IMR-90 (cell line): ENCODE results near the gene PSMA7. TPM values are rescaled to one million over a fixed set of nuclear protein-coding genes. Genes with fewer than 3 reads are reported as not detected.

Experiments
- ATAC-seq: fragments of 200-7000 bp; cut with Tn5 transposase; 2 replicates; pipeline ENCODE4 v1.9.1; 2020; ENCODE audit warnings: low read depth, mild to moderate bottlenecking, moderate library complexity
- BruUV-seq: library from RNA; stranded (reverse); fragments of 400-500 nt; replicated peaks from 2 replicates; lab custom pipeline; 2021; lab: Mats Ljungman, UMichigan
- CTCF ChIA-PET: fragments of 300-600 bp; formaldehyde crosslinking; extraction: SDS; loops from one replicate; lab custom pipeline; 2021; ENCODE audit warnings: antibody characterized with exemption; lab: Yijun Ruan, JAX
- POLR2A ChIA-PET: fragments of 300-600 bp; sonication (Branson Sonifier 250); formaldehyde crosslinking; loops from one replicate; lab custom pipeline; 2022; ENCODE audit warnings: antibody characterized with exemption; ENCODE audit not compliant: unreplicated experiment; lab: Charles Lee
- DNase-seq: peaks from one replicate; pipeline ENCODE4 v3.0.0; 2013
- H2AFZ ChIP-seq: replicated peaks from 2 replicates; pipeline ENCODE3; 2013; ENCODE audit warnings: low read length, mild to moderate bottlenecking; ENCODE audit not compliant: poor library complexity
- H2AK5ac ChIP-seq: 2 replicates; pipeline ENCODE4 v1.6.1; 2013; ENCODE audit warnings: low read depth, low read length, inconsistent platforms
- H2AK9ac ChIP-seq: replicated peaks from 2 replicates; pipeline ENCODE3; 2013; ENCODE audit warnings: mild to moderate bottlenecking, low read depth, low read length, moderate library complexity; ENCODE audit not compliant: poor library complexity
- H2BK120ac ChIP-seq: 2 replicates; pipeline ENCODE4 v1.6.1; 2013; ENCODE audit warnings: low read depth, low read length, inconsistent platforms
- H2BK15ac ChIP-seq: 3 replicates; pipeline ENCODE4 v1.6.1; 2013; ENCODE audit warnings: low read depth, low read length, inconsistent platforms
- H2BK20ac ChIP-seq: 2 replicates; pipeline ENCODE4 v1.6.1; 2013; ENCODE audit warnings: low read depth, mild to moderate bottlenecking, inconsistent platforms, low read length, moderate library complexity
- H2BK5ac ChIP-seq: 2 replicates; pipeline ENCODE4 v1.6.1; 2013; ENCODE audit warnings: mild to moderate bottlenecking, low read depth, low read length, inconsistent platforms; ENCODE audit not compliant: poor library complexity, severe bottlenecking
- H3K14ac ChIP-seq: replicated peaks from 2 replicates; pipeline ENCODE4 v1.6.1; 2013; ENCODE audit warnings: low read depth, low read length, inconsistent platforms
- H3K18ac ChIP-seq: 2 replicates; pipeline ENCODE4 v1.6.1; 2013; ENCODE audit warnings: low read depth, low read length, control low read depth
- H3K23ac ChIP-seq: 2 replicates; pipeline ENCODE4 v1.6.1; 2013; ENCODE audit warnings: low read depth, low read length, inconsistent platforms
- H3K27ac ChIP-seq: 2 replicates; pipeline ENCODE4 v1.5.1; 2013; ENCODE audit warnings: mild to moderate bottlenecking, control low read depth, low read length; ENCODE audit not compliant: insufficient read depth
- H3K27me3 ChIP-seq: 2 replicates; pipeline ENCODE4 v1.6.1; 2013; ENCODE audit warnings: low read length; ENCODE audit not compliant: control insufficient read depth, insufficient read depth
- H3K36me3 ChIP-seq: 2 replicates; pipeline ENCODE4 v1.6.1; 2013; ENCODE audit warnings: low read length, mixed read lengths; ENCODE audit not compliant: control insufficient read depth, insufficient read depth
- H3K4ac ChIP-seq: 2 replicates; pipeline ENCODE4 v1.6.1; 2013; ENCODE audit warnings: low read depth, low read length, inconsistent platforms
- H3K4me1 ChIP-seq: 2 replicates; pipeline ENCODE4 v1.6.1; 2013; ENCODE audit warnings: low read length, mixed read lengths; ENCODE audit not compliant: control insufficient read depth, insufficient read depth
- H3K4me2 ChIP-seq: 2 replicates; pipeline ENCODE4 v1.6.1; 2013; ENCODE audit warnings: low read depth, mild to moderate bottlenecking, control low read depth, low read length, moderate library complexity
- H3K4me3 ChIP-seq: 2 replicates; pipeline ENCODE4 v1.5.1; 2013; ENCODE audit warnings: low read depth, mild to moderate bottlenecking, control low read depth, low read length, moderate library complexity; ENCODE audit not compliant: insufficient read depth
- H3K56ac ChIP-seq: 2 replicates; pipeline ENCODE4 v1.6.1; 2013; ENCODE audit warnings: low read length, inconsistent platforms; ENCODE audit not compliant: insufficient read depth; ENCODE audit errors: extremely low read depth
- H3K79me1 ChIP-seq, 2 experiments: 2 replicates each; pipeline ENCODE4 v1.6.1; 2013; ENCODE audit warnings: low read length in 2 of 2, inconsistent platforms in 1 of 2, low read depth in 1 of 2
- H3K9ac ChIP-seq: 2 replicates; pipeline ENCODE4 v1.6.1; 2013; ENCODE audit warnings: low read depth, low read length, control low read depth
- H3K9me1 ChIP-seq: 2 replicates; pipeline ENCODE4 v1.6.1; 2013; ENCODE audit warnings: low read length, inconsistent platforms; ENCODE audit not compliant: insufficient read depth
- H3K9me3 ChIP-seq: 2 replicates; pipeline ENCODE4 v1.6.1; 2013; ENCODE audit warnings: low read length; ENCODE audit not compliant: control insufficient read depth, insufficient read depth
- H4K20me1 ChIP-seq: 2 replicates; pipeline ENCODE4 v1.6.1; 2013; ENCODE audit warnings: low read length, inconsistent platforms; ENCODE audit not compliant: insufficient read depth
- H4K5ac ChIP-seq: 2 replicates; pipeline ENCODE4 v1.6.1; 2013; ENCODE audit warnings: mild to moderate bottlenecking, low read depth, low read length, control low read depth
- H4K8ac ChIP-seq, 2 experiments: 2 replicates each; pipeline ENCODE4 v1.6.1; 2013; ENCODE audit warnings: low read depth in 2 of 2, low read length in 2 of 2, control low read depth in 1 of 2, inconsistent platforms in 1 of 2
- H4K91ac ChIP-seq: 2 replicates; pipeline ENCODE4 v1.6.1; 2013; ENCODE audit warnings: low read depth, low read length, inconsistent platforms; ENCODE audit not compliant: insufficient read depth
- BHLHE40 ChIP-seq: fragments of 150-350 bp; IDR thresholded peaks from 2 replicates; pipeline ENCODE4 v1.6.1; 2016; ENCODE audit warnings: mild to moderate bottlenecking, low read depth, low read length
- FOS ChIP-seq: fragments of 150-350 bp; IDR thresholded peaks from 2 replicates; pipeline ENCODE4 v1.6.1; 2016; ENCODE audit warnings: low read depth, low read length
- MXI1 ChIP-seq: IDR thresholded peaks from 2 replicates; pipeline ENCODE4 v1.6.1; 2012; ENCODE audit warnings: low read depth, mild to moderate bottlenecking, low read length, moderate library complexity, borderline replicate concordance
- NFE2L2 ChIP-seq: fragments of 150-350 bp; IDR thresholded peaks from 2 replicates; pipeline ENCODE4 v1.6.1; 2016; ENCODE audit warnings: low read depth, mild to moderate bottlenecking, low read length
- RAD21 ChIP-seq: IDR thresholded peaks from 2 replicates; pipeline ENCODE4 v1.6.1; 2012; ENCODE audit warnings: low read length, improper control_type of control experiment
- RCOR1 ChIP-seq: IDR thresholded peaks from 2 replicates; pipeline ENCODE4 v1.6.1; 2012; ENCODE audit warnings: mild to moderate bottlenecking, low read length, improper control_type of control experiment; ENCODE audit not compliant: insufficient replicate concordance
- WGBS, 2 experiments: methylation state at CpG; one replicate each; pipeline versions ENCODE4 v1.1.5 to v1.1.7; 2013; ENCODE audit warnings: missing lambda C conversion rate in 2 of 2; ENCODE audit not compliant: insufficient read length in 1 of 2; ENCODE audit errors: extremely low coverage in 2 of 2; 5-methylcytosine and 5-hydroxymethylcytosine counted together
- dilution Hi-C: fragments of 300-500 bp; cut with HindIII; formaldehyde crosslinking; loops from one replicate; pipeline ENCODE4 v1.14.3; 2018; ENCODE audit warnings: low sequenced_read_pairs; ENCODE audit not compliant: unreplicated experiment
- in situ Hi-C: fragments of 300-500 bp; cut with MboI; formaldehyde crosslinking; loops from 3 replicates; pipeline ENCODE4 v1.14.3; 2019; ENCODE audit warnings: low sequenced_read_pairs, inconsistent platforms, mixed read lengths
- intact Hi-C: fragments of 100-400 bp; cut with micrococcal nuclease; formaldehyde crosslinking; loops from 2 replicates; pipeline ENCODE4 v1.10.0; 2022
- polyA plus RNA-seq, 3 experiments: library from polyadenylated mRNA; depleted of rRNA; stranded (reverse); fragments of >200 nt; gene quantifications; 2 replicates each; pipeline ENCODE4 v1.2.3, GENCODE V29; 2012; ENCODE audit warnings: low replicate concordance in 1 of 3
- total RNA-seq: library from RNA; depleted of rRNA; stranded (reverse); fragments of >200 nt; gene quantifications from 2 replicates; pipeline ENCODE4 v1.2.3, GENCODE V29; 2012
- TF ChIP-seq, protein P1 (sequence below): fragments of 150-350 bp; IDR thresholded peaks from 2 replicates; pipeline ENCODE4 v1.6.1; 2017; ENCODE audit warnings: mild to moderate bottlenecking, antibody characterized with exemption, low read length, low read depth
- TF ChIP-seq, protein P2 (sequence below): conservative IDR thresholded peaks from 2 replicates; pipeline ENCODE4 v1.5.1; 2012; ENCODE audit warnings: mild to moderate bottlenecking, low read depth, low read length, improper control_type of control experiment

The PSMA7 gene
- total and polyA plus RNA-seq, 2 of the 4 experiments (the other 2 are of a cell fraction): 417 to 458 TPM

DNA sequence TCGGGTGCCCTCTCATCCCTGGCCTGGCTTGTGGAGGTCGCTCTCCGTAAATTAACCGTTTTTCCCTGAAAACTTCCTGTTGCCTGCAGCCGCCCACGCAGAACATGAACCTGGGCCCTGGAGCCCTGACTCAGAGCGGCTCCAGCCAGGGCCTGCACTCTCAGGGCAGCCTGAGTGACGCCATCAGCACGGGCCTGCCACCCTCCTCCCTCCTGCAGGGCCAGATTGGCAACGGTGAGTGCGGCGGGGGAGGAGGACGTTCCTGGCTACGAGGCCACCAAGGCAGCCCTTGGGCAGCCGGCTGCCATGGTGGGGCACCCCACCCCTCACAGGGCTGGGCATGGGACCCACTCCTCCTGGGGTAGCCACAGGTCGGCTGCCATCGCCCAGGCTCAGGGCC lies 18.2 kb upstream of the PSMA7 start:
- H3K4ac ChIP-seq: no peak overlapping the region
- no peak overlapping the region for H2BK120ac ChIP-seq
- H3K9me3 ChIP-seq: no peaks in the 10 kb centered on the region
- H2BK5ac ChIP-seq: peak overlapping the region; percentile 20
- H3K18ac ChIP-seq: no peak overlapping the region
- CTCF ChIA-PET: no interaction called here
- H4K8ac ChIP-seq: no peak overlapping the region
- in situ Hi-C loops (no loop called here), intact Hi-C loops (no loop called here), dilution Hi-C loops (no loop called here)
- peak overlapping the region; percentile 72 for H2AK9ac ChIP-seq
- peak; percentile 44 for ATAC-seq
- peaks cover 51% of the 10 kb centered on the region for H3K36me3 ChIP-seq
- peaks cover 7% of the 10 kb centered on the region for H3K4me1 ChIP-seq
- no peaks in the 10 kb centered on the region for H3K27me3 ChIP-seq
- H3K4me2 ChIP-seq: no peak overlapping the region
- BruUV-seq: no TSS peak
- H4K20me1 ChIP-seq: peaks cover 38% of the 10 kb centered on the region
- H2BK20ac ChIP-seq: no peak overlapping the region
- H3K56ac ChIP-seq: no peak overlapping the region
- peak overlapping the region; percentile 49 for H2AFZ ChIP-seq
- POLR2A ChIA-PET: no interaction called here
- H4K91ac ChIP-seq: no peak overlapping the region
- peak overlapping the region; percentile 51; the same call in 1 of the 2 replicates for H2AK5ac ChIP-seq
- no peak overlapping the region; the same call in 1 of the 2 replicates for H3K14ac ChIP-seq
- no peak overlapping the region for H3K4me3 ChIP-seq
- H3K9ac ChIP-seq: no peak overlapping the region
- H3K9me1 ChIP-seq: peaks cover 16% of the 10 kb centered on the region; the same call in 1 of the 2 replicates
- H3K79me1 ChIP-seq: peaks cover 9 to 52% of the 10 kb centered on the region in 2 experiments
- no peak overlapping the region for H2BK15ac ChIP-seq
- H3K27ac ChIP-seq: no peak overlapping the region
- 80% methylated on average over 7 of the region's 17 CpGs; no CpG with 5 or more reads in 1 of the 2 experiments for WGBS, 2 experiments
- TF ChIP-seq, protein P1, sequence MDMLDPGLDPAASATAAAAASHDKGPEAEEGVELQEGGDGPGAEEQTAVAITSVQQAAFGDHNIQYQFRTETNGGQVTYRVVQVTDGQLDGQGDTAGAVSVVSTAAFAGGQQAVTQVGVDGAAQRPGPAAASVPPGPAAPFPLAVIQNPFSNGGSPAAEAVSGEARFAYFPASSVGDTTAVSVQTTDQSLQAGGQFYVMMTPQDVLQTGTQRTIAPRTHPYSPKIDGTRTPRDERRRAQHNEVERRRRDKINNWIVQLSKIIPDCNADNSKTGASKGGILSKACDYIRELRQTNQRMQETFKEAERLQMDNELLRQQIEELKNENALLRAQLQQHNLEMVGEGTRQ: no peak
- TF ChIP-seq, protein P2, sequence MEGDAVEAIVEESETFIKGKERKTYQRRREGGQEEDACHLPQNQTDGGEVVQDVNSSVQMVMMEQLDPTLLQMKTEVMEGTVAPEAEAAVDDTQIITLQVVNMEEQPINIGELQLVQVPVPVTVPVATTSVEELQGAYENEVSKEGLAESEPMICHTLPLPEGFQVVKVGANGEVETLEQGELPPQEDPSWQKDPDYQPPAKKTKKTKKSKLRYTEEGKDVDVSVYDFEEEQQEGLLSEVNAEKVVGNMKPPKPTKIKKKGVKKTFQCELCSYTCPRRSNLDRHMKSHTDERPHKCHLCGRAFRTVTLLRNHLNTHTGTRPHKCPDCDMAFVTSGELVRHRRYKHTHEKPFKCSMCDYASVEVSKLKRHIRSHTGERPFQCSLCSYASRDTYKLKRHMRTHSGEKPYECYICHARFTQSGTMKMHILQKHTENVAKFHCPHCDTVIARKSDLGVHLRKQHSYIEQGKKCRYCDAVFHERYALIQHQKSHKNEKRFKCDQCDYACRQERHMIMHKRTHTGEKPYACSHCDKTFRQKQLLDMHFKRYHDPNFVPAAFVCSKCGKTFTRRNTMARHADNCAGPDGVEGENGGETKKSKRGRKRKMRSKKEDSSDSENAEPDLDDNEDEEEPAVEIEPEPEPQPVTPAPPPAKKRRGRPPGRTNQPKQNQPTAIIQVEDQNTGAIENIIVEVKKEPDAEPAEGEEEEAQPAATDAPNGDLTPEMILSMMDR: no peak
- no peak for TF ChIP-seq RCOR1
- no peak for TF ChIP-seq FOS
- TF ChIP-seq NFE2L2: no peak
- no peak for TF ChIP-seq MXI1
- TF ChIP-seq RAD21: no peak
- peak; percentile 84 for TF ChIP-seq BHLHE40
- H3K23ac ChIP-seq: no peak overlapping the region
- H4K5ac ChIP-seq: no peak overlapping the region
- peak; percentile 65 for DNase-seq
